Tibial nerve (tissue), 4 donors: ENCODE data around the gene UBE2J2. TPM values are rescaled to one million over a fixed set of nuclear protein-coding genes. Genes with fewer than 3 reads are reported as not detected.

Experiments used
- DNase-seq, 2 donors: peaks; one replicate each; pipeline ENCODE4 v3.0.0-alpha.2; 2019; ENCODE audit warnings: low spot score in 2 of 2
- H3K27ac ChIP-seq, 4 donors: fragments of 200-600 bp; sonication (generic) in 3 of 4; one replicate each; pipeline ENCODE4 v1.5.1; 2017 to 2019; ENCODE audit warnings: mild to moderate bottlenecking in 1 of 4
- H3K27me3 ChIP-seq, 2 donors: fragments of 200-600 bp; sonication (generic) in 1 of 2; one replicate each; pipeline versions ENCODE4 v1.5.1 to v1.6.0; 2017 to 2019
- H3K36me3 ChIP-seq, 3 donors: fragments of 200-600 bp; sonication (generic); one replicate each; pipeline ENCODE4 v1.5.1; 2018 to 2019
- H3K4me1 ChIP-seq, 4 donors: fragments of 200-600 bp; sonication (generic) in 3 of 4; one replicate each; pipeline ENCODE4 v1.5.1; 2017 to 2019
- H3K4me3 ChIP-seq, 4 donors: fragments of 200-600 bp; sonication (generic) in 3 of 4; one replicate each; pipeline ENCODE4 v1.5.1; 2017 to 2019; ENCODE audit warnings: mild to moderate bottlenecking in 1 of 4, moderate library complexity in 1 of 4
- H3K9me3 ChIP-seq, 4 donors: fragments of 200-600 bp; sonication (generic) in 3 of 4; one replicate each; pipeline ENCODE4 v1.5.1; 2017 to 2019
- EP300 ChIP-seq, 2 donors: sonication (generic); formaldehyde crosslinking; IDR thresholded peaks; one replicate each; pipeline ENCODE4 v1.6.1; 2017; ENCODE audit warnings: antibody characterized with exemption in 2 of 2, mild to moderate bottlenecking in 1 of 2
- POLR2A ChIP-seq, 2 donors: fragments of 450-650 bp; IDR thresholded peaks; one replicate each; pipeline ENCODE4 v1.6.1; 2017; ENCODE audit warnings: antibody characterized with exemption in 2 of 2, mild to moderate bottlenecking in 2 of 2, moderate library complexity in 2 of 2
- WGBS, 2 donors: methylation state at CpG; one replicate each; pipeline ENCODE4 v1.1.5; 2018; 5-methylcytosine and 5-hydroxymethylcytosine counted together
- total RNA-seq, 4 donors: library from RNA; depleted of rRNA; stranded (reverse); fragments of >200 nt; gene quantifications; one replicate each; pipeline ENCODE4 v1.1.0, GENCODE V29; 2016
- TF ChIP-seq, protein P1 (sequence below), 5 experiments: fragments of 200-600 bp in 3 of 5; fragments of 450-650 bp in 2 of 5; sonication (generic) in 3 of 5; IDR thresholded peaks; one replicate each; pipeline ENCODE4 v1.5.1; 2016 to 2019; ENCODE audit warnings: antibody characterized with exemption in 5 of 5, mild to moderate bottlenecking in 3 of 5, moderate library complexity in 2 of 5

Gene UBE2J2
- total RNA-seq, 4 donors from 2014 or later = 42.2 to 61.0 (median 53.5) TPM

DNA sequence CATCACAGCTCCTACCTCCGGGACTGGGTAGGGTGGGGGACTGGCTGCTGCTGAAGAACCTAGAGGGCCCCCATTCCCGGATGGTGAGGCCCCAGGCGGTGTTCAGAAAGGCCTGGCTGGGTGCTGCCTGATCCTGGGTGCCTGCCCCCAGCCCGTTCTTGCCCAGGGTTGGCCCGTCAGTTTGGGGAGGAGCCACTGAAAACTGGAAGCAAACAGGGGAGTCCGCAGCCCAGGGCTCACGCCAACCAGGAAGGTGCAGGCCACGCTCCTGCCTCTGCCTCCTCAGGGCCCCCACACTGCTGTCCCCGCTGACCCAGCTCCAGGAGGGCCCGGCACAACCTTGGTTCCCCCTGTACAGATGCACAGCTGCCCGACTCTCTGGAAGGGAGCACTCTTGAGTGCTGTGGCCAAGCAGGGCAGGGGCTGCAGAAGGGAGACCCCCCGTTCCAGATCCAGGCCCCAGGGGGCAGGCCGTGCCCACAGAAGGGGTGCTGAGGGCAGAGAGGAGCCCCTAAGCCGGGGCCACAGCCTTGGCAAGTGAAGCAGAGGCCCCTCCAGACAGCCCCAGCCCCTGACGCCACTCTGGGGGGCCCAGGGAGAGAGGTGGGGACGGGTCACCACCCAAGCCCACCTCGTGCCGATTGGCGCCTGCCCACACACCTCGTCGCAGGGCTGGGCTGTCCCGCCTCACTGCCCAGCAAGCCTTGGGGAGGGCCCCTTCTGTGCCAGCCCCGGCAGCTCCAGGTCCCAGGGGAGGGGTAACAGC lies 32.6 kb downstream of the UBE2J2 start:
- peaks cover 0 to 46% (median 10%) of the 10 kb centered on the region in 4 donors for H3K4me1 ChIP-seq
- no peak for TF ChIP-seq EP300 (IDR thresholded peaks at IDR 0.05)
- TF ChIP-seq, protein P1, sequence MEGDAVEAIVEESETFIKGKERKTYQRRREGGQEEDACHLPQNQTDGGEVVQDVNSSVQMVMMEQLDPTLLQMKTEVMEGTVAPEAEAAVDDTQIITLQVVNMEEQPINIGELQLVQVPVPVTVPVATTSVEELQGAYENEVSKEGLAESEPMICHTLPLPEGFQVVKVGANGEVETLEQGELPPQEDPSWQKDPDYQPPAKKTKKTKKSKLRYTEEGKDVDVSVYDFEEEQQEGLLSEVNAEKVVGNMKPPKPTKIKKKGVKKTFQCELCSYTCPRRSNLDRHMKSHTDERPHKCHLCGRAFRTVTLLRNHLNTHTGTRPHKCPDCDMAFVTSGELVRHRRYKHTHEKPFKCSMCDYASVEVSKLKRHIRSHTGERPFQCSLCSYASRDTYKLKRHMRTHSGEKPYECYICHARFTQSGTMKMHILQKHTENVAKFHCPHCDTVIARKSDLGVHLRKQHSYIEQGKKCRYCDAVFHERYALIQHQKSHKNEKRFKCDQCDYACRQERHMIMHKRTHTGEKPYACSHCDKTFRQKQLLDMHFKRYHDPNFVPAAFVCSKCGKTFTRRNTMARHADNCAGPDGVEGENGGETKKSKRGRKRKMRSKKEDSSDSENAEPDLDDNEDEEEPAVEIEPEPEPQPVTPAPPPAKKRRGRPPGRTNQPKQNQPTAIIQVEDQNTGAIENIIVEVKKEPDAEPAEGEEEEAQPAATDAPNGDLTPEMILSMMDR (IDR thresholded peaks at IDR 0.05) = no peak
- no peak for TF ChIP-seq POLR2A (IDR thresholded peaks at IDR 0.05)
- no peak for DNase-seq
- no peaks in the 10 kb centered on the region for H3K9me3 ChIP-seq
- H3K27me3 ChIP-seq = peaks cover 0 to 85% of the 10 kb centered on the region in 2 donors
- 49 to 72% methylated on average over 9 to 19 of the region's 23 CpGs for WGBS, 2 donors
- H3K36me3 ChIP-seq = peaks cover 0 to 25% (median 0%) of the 10 kb centered on the region in 3 donors
- H3K27ac ChIP-seq = no peak overlapping the region
- no peak overlapping the region for H3K4me3 ChIP-seq

DNA sequence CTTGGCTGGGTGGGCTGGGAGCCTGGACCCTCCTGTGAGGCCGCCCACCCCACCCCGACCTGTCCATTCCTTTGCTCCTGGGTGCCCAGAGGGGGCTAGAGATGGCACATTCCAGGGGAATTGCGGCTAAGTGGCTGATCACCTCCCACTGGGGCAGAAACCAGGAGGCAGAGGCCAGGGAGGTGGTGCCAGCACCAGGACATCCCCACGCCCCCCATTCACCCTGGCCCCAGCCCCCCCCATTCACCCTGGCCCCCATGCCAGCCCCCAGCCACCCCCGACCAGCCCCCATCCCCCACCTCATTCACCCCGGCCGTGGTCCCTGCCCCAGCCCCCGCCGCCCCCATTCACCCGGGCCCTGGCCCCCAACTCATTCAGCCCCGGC lies 33.3 kb downstream of the UBE2J2 start:
- Histone ChIP-seq H3K4me3 (no peak overlapping the region), H3K27ac (no peak overlapping the region), H3K36me3 (peaks cover 0 to 31% (median 0%) of the 10 kb centered on the region in 3 donors), H3K4me1 (peaks cover 0 to 46% (median 9%) of the 10 kb centered on the region in 4 donors), H3K9me3 (no peaks in the 10 kb centered on the region), H3K27me3 (peaks cover 0 to 78% of the 10 kb centered on the region in 2 donors)
- 17 to 57% methylated on average over 2 to 3 of the region's 11 CpGs for WGBS, 2 donors
- TF ChIP-seq POLR2A (IDR thresholded peaks at IDR 0.05) (no peak), EP300 (IDR thresholded peaks at IDR 0.05) (no peak)
- TF ChIP-seq, protein P1 (IDR thresholded peaks at IDR 0.05) = no peak
- DNase-seq = no peak

DNA sequence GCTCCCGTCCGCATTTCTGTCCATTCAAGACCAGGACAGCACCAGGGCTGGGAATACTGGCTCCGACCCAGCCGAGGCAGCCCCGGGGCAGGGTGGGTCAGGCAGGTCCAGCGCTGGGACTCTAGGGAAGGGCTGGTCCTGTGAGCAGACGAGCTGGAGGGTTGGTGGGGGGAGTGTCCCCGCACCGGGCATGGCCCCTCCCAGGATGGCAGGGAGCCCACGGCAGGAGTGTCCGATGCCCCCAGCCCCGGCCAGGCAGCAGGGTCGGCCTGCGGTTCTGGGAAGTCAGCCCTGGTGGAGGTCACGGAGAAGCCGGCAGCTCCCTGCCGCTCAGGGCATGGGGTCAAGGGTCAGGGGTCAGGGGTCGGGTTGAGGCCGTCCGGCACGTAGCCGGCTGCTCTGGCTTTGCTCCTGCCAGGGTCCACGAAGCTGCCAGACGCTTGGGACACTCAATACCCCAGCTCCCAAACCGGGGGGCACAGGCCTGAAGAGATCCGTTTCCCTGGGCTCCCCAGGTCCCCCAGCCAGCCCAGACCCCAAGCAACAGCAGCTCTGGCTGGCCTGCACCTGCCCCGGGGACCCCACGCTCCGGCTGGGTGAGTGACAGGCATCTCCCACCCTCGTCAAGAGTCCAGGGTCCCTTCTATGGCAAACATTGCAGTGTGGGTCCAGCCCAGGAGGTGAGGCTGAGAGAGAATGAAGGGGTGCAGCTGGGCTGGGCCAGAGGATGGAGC lies 33.9 kb downstream of the UBE2J2 start:
- no peak for TF ChIP-seq POLR2A (IDR thresholded peaks at IDR 0.05)
- no peak for TF ChIP-seq EP300 (IDR thresholded peaks at IDR 0.05)
- WGBS, 2 donors = 22 to 38% methylated on average over 6 to 13 of the region's 30 CpGs
- Histone ChIP-seq H3K27ac (no peak overlapping the region), H3K36me3 (peaks cover 0 to 37% (median 0%) of the 10 kb centered on the region in 3 donors), H3K27me3 (peaks cover 0 to 76% of the 10 kb centered on the region in 2 donors), H3K4me3 (no peak overlapping the region), H3K4me1 (peaks cover 0 to 46% (median 9%) of the 10 kb centered on the region in 4 donors), H3K9me3 (no peaks in the 10 kb centered on the region)
- no peak for DNase-seq

DNA sequence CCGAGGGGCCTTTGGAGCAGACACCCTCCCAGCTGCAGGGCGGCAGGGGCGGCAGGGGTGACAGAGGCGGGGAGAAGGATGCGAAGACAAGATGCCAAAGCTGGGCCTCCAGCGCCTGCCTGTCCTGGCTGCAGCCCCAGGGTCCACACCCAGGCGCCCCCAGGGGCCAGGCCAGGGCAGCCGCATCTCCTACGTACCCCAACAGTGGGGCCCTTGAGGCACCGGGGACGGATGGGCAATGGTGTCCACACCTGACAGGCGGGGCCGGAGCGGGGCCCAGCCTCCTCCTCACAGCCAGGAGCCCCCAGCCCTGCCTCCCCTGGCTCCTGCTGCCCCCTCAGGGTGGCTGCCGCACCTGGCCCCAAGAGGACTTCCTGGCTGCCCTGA lies 34.4 kb downstream of the UBE2J2 start:
- Histone ChIP-seq H3K4me3 (no peak overlapping the region), H3K9me3 (no peaks in the 10 kb centered on the region), H3K27ac (no peak overlapping the region), H3K4me1 (peaks cover 0 to 43% (median 9%) of the 10 kb centered on the region in 4 donors), H3K36me3 (peaks cover 0 to 43% (median 0%) of the 10 kb centered on the region in 3 donors), H3K27me3 (peaks cover 0 to 73% of the 10 kb centered on the region in 2 donors)
- TF ChIP-seq, protein P1 (IDR thresholded peaks at IDR 0.05) = no peak
- TF ChIP-seq POLR2A (IDR thresholded peaks at IDR 0.05) (no peak), EP300 (IDR thresholded peaks at IDR 0.05) (no peak)
- WGBS, 2 donors = 30 to 69% methylated on average over 3 to 6 of the region's 15 CpGs
- no peak for DNase-seq

DNA sequence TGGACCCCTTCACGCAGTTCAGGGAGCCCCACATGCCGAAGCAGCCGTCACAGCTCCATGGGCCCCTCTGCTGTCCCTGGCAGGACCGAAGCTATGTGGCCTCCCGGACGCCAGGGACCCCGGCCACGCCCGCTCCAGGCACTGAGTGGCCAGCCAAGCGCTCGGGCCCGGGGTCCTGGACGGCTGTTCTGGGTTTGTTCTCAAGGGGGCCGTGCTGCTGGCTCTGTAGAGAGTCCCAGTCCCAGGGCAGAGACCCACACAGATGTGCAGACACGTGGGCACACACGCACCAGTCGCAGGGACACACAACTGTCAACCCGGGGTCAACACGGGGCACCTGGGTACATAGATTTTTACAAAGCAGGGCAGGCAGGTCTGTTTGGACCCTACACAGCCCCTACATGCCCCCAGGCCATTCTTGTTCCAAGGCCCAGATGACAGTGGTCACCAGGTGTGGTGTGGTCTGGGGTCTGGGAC lies 34.9 kb downstream of the UBE2J2 start:
- no peak for DNase-seq
- TF ChIP-seq POLR2A (IDR thresholded peaks at IDR 0.05) (no peak), EP300 (IDR thresholded peaks at IDR 0.05) (no peak)
- TF ChIP-seq, protein P1 (IDR thresholded peaks at IDR 0.05) = no peak
- H3K27ac ChIP-seq = no peak overlapping the region
- H3K36me3 ChIP-seq = peaks cover 0 to 47% (median 0%) of the 10 kb centered on the region in 3 donors
- no peaks in the 10 kb centered on the region for H3K9me3 ChIP-seq
- H3K27me3 ChIP-seq = peaks cover 0 to 68% of the 10 kb centered on the region in 2 donors
- no peak overlapping the region for H3K4me3 ChIP-seq
- peaks cover 0 to 42% (median 7%) of the 10 kb centered on the region in 4 donors for H3K4me1 ChIP-seq
- 62 to 71% methylated on average over 8 to 15 of the region's 19 CpGs for WGBS, 2 donors
